Ecto neural progenitor cell (in vitro differentiated cells): Measurements from ENCODE around the gene RRP1.

ENCODE experiments used
- DNase-seq: peaks from one replicate; pipeline ENCODE4 v3.0.0-alpha.2; 2018; ENCODE audit warnings: low spot score

The RRP1 gene, protein sequence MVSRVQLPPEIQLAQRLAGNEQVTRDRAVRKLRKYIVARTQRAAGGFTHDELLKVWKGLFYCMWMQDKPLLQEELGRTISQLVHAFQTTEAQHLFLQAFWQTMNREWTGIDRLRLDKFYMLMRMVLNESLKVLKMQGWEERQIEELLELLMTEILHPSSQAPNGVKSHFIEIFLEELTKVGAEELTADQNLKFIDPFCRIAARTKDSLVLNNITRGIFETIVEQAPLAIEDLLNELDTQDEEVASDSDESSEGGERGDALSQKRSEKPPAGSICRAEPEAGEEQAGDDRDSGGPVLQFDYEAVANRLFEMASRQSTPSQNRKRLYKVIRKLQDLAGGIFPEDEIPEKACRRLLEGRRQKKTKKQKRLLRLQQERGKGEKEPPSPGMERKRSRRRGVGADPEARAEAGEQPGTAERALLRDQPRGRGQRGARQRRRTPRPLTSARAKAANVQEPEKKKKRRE

DNA sequence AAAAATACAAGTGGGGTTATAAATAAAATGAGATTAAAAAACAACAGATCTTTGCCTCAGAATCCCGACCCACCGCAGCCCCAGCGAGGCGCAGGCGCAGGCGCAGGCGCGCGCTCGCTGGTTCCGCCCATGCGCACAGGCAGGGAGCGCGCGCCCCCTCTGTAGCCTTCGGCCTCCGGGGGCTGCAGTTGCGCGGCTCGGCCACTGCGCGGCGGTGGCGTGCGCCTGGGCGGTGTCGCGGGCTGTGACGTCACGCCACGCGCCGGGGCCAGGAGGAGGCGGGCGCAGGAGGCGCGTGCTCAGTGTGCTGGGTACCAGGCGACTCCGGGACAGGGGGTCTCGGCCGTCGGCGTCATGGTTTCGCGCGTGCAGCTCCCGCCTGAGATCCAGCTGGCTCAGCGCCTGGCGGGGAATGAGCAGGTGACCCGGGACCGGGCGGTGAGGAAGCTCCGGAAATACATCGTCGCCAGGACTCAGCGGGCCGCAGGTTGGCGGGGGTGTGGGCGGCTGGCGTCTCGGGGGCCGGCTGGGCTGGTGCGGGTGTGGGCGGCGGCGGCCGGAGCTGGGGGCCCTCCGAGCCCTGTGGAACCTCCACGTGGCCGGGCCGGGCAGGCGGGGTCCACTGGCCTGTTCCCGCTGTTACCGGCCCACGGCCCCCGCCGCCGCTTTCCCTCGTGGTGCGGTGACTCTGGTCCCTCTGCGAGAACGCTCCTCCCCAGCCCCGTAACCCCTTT lies at the start of gene RRP1:
Gene RRP1, plus strand, starts transcription at position 302 of the 734 bp plus-strand sequence. Its CDS starts 53 bp downstream, at position 355.
- DNase-seq: peak; percentile 96

DNA sequence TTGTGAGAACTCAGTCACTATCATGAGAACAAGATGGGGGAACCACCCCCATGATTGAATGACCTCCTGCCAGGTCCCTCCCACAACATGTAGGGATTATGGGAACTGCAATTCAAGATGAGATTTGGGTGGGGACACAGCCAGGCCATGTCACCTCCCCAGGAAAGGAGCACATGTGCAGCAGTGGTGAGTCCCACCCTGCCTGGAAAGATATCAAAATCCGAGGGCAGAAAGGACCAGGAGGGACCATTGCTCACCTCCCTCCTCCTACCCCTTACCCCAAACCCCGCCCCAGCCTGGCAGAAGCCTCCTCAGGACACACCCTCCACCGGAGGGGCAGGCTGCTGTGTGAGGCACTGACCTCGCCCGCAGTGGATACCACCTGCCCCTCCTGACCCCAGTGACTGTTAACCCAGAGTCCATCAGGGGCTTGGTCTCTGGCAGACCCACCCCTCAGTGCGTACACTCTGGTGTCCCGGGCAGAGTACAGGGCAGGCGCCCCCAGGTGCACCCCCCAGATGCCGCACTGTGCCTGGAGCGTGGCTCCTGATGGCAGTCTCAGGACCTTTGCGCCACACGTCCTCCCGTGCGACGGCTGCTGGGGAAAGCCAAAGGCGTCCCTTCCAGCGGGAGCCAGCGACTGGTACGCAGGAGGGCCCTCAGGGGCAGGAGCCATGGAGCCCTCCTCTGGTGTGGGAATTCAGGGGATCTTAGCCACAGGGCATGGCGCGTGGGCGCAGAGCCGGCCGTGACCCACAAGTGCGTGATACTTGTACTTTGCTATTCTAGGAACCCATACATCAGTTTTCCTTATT lies 49.5 kb upstream of the RRP1 start:
- DNase-seq: peak; percentile 56

DNA sequence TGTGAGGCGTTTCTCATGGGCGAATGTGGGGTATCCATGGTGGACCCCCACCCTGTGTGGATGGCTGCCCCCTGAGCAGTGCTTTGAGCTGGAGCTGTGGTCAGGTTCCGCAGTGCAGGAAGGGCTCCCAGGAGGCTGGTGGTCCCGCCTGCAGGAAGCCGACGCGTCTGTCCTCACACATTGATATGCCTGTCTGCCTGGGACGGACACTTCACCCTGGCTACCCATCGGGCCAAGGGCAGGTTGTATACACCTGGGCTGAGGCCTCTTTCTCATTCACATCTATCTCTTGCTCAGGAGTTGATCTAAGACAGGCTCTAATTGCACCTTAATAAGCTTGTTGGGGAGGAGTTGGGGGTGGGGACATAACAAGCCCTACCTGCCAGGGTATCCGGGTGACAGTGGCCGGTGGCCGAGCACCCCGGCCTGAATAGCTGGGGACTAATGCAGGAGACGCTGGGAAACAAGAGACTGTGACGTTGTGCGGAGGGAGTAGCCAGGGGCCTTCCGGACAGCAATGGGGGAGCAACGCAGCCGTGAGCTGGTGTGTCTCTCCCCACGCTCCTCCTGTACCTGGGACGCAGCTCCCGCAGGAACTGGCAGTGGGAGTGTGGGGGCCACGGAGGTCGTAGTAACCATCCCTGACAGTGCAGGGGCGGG lies 48.8 kb upstream of the RRP1 start:
- peak; percentile 67 for DNase-seq

- DNase-seq: no peak
These were observed 47.8 kb upstream of the RRP1 start for GRCh38 chr21:43741423-43742096.

- no peak for DNase-seq
These were observed 45.4 kb upstream of the RRP1 start for GRCh38 chr21:43743947-43744346.

DNA sequence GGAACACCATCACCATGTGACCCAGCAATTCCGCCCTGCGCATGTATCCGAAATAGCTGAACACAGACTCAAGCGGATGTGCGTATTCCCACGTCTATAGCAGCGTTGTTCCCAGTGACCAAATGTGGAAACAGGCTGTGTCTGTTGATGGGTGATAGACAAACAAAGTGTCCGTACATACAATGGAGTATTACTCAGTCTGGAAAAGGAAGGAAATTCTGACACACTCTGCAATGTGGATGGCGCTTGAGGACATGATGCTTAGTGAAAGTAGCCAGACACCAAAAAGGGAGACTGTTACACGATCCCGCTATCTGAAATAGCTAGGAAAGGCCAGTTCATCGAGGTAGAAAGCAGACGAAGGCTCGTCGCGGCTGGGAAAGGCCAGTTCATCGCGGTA lies 44.7 kb upstream of the RRP1 start:
- DNase-seq: no peak

DNA sequence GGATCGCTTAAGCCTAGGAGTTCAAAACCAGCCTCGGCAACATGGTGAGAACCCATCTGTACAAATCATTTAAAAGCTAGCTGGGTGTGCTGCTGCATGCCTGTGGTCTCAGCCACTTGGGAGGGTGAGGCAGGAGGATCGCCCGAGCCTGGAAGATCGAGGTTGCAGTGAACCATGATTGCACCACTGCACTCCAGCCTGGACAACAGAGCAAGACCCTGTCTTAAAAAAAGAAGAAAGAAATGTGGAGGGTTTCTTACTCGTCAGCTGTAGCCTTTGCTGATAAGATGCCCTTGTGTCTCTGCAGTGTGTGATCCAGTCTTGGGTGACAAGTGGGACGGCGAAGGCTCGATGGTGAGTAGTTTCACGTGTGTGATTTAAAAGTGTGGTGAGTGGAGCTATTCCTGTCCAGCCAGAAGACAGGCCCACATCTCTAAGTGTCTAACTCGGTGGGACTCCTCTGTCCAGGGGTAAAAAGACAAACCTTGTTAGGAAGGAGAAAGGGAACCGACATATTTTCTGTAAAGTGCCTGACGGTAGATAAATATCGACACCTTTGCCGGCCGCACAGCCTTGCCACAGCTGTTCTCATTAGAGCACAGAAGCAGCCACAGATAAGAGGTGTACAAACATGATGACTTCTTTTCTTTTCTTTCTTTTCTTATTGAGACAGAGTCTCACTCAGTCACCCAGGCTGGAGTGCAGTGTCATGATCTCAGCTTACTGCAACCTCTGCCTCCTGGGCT lies 43.4 kb upstream of the RRP1 start:
- DNase-seq: no peak

- no peak for DNase-seq
These were observed 40.8 kb upstream of the RRP1 start for GRCh38 chr21:43748622-43749021.

- DNase-seq: no peak
These were observed 39.6 kb upstream of the RRP1 start for GRCh38 chr21:43749651-43750262.

DNA sequence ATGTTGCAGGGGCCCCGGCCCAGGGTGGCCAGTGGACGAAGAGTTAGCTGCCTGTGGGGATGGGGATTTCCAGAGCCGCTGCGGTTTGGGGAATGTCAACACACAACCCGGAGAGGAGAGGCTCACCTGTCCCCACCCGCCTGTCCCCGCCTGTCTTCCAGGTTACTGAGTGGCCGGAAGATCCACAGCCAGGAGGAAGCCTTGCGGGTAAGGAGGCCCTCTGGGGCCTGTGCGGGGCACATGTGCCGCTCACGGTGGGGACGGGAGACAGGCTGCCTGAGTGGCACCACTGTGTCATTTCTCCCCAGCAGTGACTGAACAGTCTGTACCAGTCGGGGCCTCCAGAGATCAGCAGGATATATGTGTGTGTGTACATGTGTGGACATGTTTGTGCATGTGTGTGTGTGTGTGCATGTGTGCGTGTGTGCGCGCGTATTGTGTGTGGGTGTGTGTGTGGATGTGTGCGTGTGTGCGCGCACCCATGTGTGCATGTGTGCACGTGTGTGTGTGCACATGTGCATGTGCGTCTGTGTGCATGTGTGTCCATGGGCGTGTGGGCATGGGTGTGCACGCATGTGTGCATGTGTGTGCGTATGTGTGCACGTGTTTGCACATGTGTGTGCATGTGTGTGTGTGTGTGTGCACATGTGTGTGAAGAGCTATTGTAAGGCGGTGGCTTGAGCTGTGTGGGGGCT lies 38.9 kb upstream of the RRP1 start:
- DNase-seq: no peak

DNA sequence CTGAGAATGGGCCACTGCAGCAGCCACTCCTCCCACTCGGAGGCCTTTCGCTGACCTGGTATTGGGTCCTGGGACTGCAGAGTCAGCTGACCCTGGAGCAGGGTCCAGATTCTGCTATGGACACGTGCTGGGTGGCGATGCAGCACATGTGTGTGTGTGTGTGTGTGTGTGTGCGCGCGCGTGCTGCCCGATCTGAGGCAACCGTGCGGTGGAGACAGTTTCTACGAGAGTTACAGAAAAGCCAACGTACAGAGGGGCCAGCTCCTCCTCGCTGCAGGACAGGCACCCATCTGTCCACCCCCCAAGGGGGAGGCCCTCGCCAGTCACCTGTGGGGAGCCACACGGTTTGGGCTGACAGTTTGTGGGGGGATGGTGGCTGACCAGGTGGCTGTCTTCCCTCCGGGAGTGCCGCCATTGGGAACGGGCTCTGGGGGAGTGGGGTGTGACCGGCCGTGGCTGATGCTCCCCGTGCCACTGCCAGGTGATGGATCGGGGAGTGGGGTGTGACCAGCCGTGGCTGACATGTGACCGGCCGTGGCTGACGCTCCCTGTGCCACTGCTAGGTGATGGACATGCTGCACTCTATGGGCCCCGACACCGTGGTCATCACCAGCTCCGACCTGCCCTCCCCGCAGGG lies 37.3 kb upstream of the RRP1 start:
- no peak for DNase-seq

DNA sequence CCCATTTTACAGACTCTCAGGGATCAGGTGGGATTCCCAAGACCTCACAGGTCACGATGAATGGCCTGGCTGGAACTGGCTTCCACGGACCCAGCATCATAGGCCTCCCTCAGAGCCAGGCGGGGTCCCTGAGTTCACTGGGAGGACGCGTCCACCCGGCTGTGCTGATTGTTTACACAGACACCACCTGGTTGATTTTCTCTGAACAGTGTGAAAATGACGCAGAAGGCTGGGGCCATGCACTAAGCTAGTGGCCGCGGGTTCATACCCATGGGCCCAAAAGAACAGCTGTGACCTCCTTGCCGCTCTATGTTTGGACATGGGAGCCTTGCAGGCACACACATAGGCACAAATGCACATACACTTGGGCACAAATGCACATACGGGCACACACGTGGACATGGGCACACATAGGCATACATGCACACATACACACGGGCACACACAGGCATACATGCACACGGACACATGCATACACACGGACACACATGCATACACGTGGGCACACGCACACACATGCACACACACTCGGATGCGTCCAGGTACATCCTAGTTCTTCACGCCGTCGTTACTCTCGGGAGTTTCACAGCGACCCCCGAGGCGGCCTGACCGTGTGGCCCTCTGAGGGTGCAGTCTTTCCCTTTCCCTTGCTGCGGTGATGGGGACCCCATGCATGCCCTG lies 36.5 kb upstream of the RRP1 start:
- no peak for DNase-seq

DNA sequence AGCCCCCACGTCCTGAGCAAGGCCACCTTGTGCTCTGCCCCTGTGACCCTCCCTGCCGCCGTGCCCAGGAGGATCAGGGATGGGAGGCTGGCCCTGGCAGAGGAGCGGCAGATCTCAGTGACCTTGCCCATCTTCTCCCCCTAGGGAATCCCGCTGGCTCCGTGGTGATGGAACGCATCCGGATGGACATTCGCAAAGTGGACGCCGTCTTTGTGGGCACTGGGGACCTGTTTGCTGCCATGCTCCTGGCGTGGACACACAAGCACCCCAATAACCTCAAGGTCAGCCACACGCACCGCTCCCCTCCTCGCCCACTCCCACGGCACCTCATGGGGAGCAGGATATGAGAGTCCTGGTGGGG lies 36.0 kb upstream of the RRP1 start:
- DNase-seq: no peak

DNA sequence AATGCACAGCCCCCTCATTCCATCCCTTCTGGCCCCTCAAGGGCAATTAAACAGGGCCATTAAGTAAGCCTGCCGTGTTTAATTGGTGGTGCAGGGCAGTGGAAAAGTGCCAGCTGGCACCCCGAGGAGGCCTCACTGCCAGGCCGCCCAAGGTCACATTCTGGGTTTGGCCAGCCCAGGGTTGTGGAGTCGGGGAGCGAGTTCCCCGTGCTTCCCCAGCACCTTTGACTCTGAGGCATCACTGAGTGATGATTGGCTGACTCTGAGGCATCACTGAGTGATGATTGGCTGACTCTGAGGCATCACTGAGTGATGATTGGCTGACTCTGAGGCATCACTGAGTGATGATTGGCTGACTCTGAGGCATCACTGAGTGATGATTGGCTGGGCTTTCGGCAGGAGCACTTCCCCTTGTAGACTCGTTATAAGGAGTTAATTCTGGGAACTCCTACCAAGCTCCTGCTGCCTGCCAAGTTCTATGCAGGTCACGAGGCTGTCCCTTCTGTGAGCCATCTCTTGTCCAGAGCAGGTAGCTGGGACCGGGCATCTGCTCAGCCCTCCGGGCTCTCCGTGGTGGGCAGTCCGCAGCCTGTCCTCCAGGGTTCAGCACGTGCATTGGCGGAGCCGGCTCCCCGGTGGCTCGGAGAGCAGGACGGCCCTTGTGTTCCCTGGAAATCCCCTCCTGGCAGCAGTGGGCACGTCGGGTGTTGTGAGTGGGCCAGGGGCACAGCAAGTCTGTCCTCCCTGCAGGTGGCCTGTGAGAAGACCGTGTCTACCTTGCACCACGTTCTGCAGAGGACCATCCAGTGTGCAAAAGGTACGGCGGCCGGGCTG lies 34.2 kb upstream of the RRP1 start:
- DNase-seq: no peak

DNA sequence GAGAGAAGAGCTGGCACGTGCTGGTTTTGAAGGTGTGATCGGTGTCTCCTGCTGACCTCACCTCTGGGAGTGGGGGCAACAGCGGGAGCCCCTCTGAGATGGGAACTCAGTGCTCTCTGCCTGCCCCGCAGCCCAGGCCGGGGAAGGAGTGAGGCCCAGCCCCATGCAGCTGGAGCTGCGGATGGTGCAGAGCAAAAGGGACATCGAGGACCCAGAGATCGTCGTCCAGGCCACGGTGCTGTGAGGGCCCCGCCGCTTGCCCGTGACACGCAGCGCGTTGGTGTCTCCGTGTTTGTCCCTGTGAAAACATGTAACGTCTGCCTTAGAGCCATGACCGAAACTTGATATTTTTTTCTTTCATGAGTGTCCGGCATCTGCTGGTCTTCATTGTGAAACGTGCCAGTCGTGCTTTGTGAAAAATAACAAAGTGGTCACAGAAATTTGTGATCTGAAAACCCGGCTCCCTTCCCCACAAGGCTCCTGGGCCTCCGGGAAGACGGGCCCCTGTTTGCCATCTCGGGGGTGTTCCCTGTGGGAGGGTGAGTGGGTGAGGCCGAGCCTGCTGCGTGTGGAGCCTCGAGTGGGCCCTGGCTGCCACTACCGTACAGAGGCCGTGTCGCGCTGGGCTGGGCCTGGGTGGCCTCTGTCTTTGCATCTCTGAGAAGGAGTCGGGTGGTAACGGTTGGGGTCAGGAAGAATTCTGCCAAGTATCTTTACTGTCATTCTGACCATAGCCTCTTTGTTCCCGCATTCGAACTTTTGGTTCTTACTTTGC lies 33.4 kb upstream of the RRP1 start:
- no peak for DNase-seq

DNA sequence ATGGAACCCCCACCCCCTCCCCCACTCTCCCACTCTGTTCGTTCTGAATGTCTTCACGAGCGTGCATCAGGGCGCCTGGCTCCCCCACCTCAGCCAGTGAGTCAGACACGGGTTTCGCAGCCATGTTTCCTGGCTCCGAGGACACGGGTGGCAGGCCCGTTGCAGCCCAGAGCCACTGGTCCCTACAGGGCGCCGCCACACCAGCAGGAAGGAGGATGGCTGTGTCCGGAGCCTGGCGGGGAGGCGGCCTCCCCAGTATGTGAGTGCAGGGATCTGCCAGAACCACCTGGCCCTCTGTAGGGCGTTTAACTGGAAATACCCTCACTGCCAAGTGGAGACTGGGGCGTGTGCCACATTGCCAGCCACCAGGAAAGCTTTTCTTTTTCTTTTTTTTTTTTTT lies 31.8 kb upstream of the RRP1 start:
- no peak for DNase-seq

DNA sequence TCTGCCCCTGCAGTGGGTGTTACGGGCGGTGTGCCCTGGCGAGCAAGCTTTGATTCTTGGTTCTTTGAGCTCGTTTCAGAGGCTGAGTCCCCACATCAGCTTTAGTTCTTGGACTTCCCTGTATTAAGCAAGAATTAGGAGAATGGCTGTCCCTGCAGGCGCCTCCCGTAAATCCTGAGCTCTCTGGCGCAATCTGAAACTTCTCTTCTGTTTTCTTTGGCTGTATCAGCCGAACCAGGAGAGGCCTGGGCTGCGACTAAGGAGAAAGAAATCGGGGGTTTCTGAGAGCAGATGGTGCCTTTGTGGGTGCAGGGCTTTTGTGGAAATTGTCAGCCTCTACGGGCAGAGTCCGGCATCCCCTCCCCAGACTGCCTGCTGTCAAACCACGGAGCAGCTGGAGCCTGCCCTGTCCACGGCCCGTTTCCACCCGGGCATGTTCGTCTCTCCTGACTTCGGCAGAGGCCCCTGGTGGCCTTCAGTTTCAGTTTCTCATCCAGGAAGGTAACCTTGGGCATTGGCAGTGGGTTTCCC lies 31.2 kb upstream of the RRP1 start:
- DNase-seq: no peak
